VCaP (cell line): ENCODE data around the gene SH3BP5.
"Not testable (repeated sequence)": the region's sequence is repeated elsewhere in the genome, so short reads cannot be mapped to it uniquely, and the experiment has no call there.

ENCODE experiments used
- H3K27ac ChIP-seq: fragments of 450-650 bp; 2 replicates; pipeline ENCODE4 v1.5.1; 2017
- CTCF ChIP-seq: fragments of 450-650 bp; conservative IDR thresholded peaks from 2 replicates; pipeline ENCODE4 v1.5.1; 2017; ENCODE audit warnings: mild to moderate bottlenecking, moderate library complexity

SH3BP5 gene

DNA sequence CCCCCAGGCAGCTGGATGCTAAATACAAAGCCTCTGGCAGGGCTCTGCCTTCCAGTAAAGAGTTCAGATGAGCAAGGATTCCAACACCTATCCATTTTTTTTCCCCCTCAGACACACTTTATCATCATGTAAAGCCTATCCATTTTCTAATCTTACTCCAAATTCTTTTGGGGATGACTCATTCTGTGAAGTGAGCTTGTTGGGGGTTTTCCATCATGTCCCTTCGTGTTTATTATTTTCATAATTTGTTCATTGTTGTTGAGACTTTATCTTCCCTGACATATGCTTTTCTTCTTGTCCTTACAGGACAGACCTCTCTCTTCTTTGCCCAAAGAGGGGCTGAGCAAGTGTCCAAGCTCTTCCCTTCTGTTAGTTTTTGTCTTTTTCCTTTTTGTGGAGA, 34.7 kb upstream of the SH3BP5 start:
- TF ChIP-seq CTCF: no peak
- no peak overlapping the region for H3K27ac ChIP-seq

DNA sequence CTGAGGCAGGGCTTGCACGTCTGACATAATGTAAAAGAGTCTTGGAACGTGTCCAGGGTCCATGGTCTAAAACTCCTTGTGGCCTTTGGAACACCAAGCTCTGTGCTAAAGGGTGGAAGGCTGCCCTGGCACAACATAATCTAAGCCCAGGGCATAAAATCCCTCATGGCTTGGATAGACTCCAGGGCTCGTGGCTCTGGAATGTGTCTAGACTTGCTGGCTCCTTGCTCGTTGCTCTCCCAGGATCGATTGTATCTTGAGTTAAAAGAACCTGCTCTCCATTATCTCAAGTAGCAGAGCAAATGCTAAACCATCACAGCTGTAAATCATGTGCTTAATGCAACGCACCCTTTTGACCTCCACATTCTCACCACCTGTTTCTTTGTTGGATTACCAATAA, 31.7 kb upstream of the SH3BP5 start:
- not testable (repeated sequence) for H3K27ac ChIP-seq

DNA sequence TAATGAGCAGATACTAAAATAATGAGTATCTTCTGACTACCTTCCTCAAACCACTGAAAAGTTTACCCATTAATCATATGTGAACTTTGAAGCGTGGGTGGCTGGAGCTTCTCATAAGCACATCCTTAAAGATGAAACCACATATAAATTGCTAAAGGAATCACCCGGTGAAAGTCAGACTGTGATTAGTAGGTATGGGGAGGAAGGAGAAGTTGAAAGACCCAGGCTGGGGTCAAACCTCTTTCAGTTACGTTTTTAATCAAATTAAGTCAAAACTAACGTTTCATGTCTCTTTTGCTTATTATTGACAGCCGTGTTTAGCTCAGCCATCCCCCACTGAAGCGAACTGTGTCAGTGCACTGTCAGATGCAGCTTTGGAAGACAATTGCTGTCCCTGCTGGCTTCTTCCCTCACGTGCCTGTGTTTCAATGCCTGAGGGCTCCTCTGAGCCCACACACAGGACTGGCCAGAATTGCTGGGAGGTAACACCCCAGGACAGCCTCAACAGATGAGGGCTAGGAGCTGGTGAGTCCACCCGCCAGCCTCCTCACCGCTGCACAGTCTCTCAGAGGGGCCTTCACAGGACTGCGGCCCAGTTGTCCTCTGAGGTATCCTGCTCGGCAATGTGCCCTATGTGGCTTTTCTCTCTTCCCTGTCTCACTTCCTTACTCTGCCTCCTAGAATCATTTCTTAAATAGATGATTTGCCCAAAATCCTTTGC, 29.3 kb upstream of the SH3BP5 start:
- TF ChIP-seq CTCF: no peak
- no peak overlapping the region for H3K27ac ChIP-seq

DNA sequence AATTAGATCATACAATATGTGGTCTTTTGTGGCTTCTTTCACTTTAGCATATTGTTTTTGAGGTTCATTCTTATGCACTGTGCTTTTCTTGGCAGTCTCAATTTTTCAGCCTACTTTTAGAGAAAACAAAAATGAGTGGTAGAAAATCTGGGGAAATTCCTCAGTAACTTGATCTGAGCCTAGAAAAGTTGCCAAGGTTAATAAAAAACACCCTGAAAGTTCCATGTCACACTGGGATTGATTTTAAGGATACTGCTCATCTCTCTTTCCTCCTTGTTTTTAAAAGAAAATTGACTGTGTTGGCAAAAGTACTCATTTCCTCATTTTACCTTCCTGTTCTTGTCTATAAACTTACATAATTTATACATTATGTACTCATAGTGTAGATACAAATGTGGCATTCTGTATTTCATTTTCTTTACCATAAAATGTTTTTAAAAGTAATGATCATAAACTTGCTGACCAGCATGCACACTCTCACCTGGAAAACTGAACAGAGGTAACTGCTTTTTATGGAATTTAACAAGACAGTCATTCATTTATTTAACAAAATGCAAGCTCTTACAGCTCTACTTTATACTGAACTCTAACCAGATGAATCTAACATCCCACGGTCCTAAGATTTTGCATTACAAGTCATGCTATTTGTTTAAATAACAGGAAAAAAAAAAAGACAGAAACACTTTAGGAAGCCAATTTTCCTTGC, 28.6 kb upstream of the SH3BP5 start:
- TF ChIP-seq CTCF: no peak
- H3K27ac ChIP-seq: no peak overlapping the region

GRCh38 chr3:15359677-15360397, 27.5 kb upstream of the SH3BP5 start:
- TF ChIP-seq CTCF: no peak

GRCh38 chr3:15356651-15357061, 24.3 kb upstream of the SH3BP5 start:
- H3K27ac ChIP-seq: not testable (repeated sequence)

More at GRCh38 chr3:15359677-15360397, 27.5 kb upstream of the SH3BP5 start:
- H3K27ac ChIP-seq: no peak overlapping the region

DNA sequence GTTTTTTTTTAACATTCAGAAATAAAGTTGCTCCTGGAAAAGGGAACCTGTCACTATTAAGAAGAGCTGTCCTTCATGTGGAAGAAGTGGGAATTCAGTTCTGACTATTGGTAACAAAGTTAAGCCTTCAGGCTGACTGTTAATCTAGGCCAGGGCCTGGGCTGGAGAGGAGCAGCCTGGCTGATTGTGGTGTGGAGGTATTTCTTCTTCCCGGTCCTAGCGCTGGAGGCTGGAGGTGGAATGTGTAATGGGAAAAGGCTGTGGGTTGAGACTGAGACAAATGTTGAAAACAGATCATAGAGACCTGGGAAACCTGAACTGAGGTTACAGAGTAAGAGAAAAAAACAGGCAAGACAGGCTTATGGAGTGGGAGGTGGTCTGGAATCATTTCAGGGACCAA, 23.8 kb upstream of the SH3BP5 start:
- TF ChIP-seq CTCF: no peak
- H3K27ac ChIP-seq: no peak overlapping the region

- H3K27ac ChIP-seq: no peak overlapping the region
- no peak for TF ChIP-seq CTCF
Measured at GRCh38 chr3:15355086-15355485, 22.7 kb upstream of the SH3BP5 start.
